ENCODE data around the gene PROSER1. TPM values are rescaled to one million over a fixed set of nuclear protein-coding genes. Genes with fewer than 3 reads are reported as not detected.
"Not testable (repeated sequence)": the region's sequence is repeated elsewhere in the genome, so short reads cannot be mapped to it uniquely, and the experiment has no call there.

The PROSER1 gene
- total RNA-seq, 1 experiment from 2014 or later = 33.5 TPM

GRCh38 chr13:39012608-39013007 lies 25.3 kb downstream of the PROSER1 start:
- ChIA-PET POLR2A (no interaction called here), RAD21 (ENCODE audit: low non-redundant PET in 1 of 2, low total read pairs in 2 of 2, uncharacterized antibody in 2 of 2, unreplicated experiment in 2 of 2) (no interaction called here)
- no peaks in the 10 kb centered on the region for H3K27me3 ChIP-seq (ENCODE audit: insufficient read depth, low read length)

GRCh38 chr13:39006371-39007111 lies 31.3 kb downstream of the PROSER1 start:
- H3K27ac ChIP-seq (ENCODE audit: low read depth, low read length); intact Hi-C loops (cut with micrococcal nuclease); H2AFZ ChIP-seq (ENCODE audit: low read depth, low read length, poor library complexity, severe bottlenecking); H3K4me1 ChIP-seq (ENCODE audit: control insufficient read depth in 1 of 2, insufficient read depth in 2 of 2, low read length in 2 of 2); H3K79me2 ChIP-seq (ENCODE audit: insufficient read depth, low read length); H3K4me3 ChIP-seq (replicated peaks in 1 of 2; ENCODE audit: low read depth in 1 of 2, low read length in 2 of 2); DNase-seq (ENCODE audit: low read depth, low spot score); BruUV-seq (replicated peaks); POLR2A ChIA-PET; H3K27me3 ChIP-seq (ENCODE audit: insufficient read depth, low read length); H3K9ac ChIP-seq (ENCODE audit: low read length); H3K9me2 ChIP-seq (ENCODE audit: insufficient read depth); CTCF ChIA-PET; ATAC-seq; H3K9me3 ChIP-seq (ENCODE audit: control insufficient read depth in 1 of 2, insufficient read depth in 1 of 2, low read depth in 1 of 2, low read length in 2 of 2); H4K20me1 ChIP-seq (ENCODE audit: insufficient read depth); RAD21 ChIA-PET (ENCODE audit: low non-redundant PET in 1 of 2, low total read pairs in 2 of 2, uncharacterized antibody in 2 of 2, unreplicated experiment in 2 of 2); H3K4me2 ChIP-seq (ENCODE audit: low read length): not testable (repeated sequence)
- peaks cover 0 to 15% of the 10 kb centered on the region in 2 experiments; a peak in 2 of 4 replicates for H3K36me3 ChIP-seq (ENCODE audit: control insufficient read depth in 1 of 2, insufficient read depth in 2 of 2, low read length in 2 of 2)

More at GRCh38 chr13:39012608-39013007, 25.3 kb downstream of the PROSER1 start:
- TF ChIP-seq, protein P1, sequence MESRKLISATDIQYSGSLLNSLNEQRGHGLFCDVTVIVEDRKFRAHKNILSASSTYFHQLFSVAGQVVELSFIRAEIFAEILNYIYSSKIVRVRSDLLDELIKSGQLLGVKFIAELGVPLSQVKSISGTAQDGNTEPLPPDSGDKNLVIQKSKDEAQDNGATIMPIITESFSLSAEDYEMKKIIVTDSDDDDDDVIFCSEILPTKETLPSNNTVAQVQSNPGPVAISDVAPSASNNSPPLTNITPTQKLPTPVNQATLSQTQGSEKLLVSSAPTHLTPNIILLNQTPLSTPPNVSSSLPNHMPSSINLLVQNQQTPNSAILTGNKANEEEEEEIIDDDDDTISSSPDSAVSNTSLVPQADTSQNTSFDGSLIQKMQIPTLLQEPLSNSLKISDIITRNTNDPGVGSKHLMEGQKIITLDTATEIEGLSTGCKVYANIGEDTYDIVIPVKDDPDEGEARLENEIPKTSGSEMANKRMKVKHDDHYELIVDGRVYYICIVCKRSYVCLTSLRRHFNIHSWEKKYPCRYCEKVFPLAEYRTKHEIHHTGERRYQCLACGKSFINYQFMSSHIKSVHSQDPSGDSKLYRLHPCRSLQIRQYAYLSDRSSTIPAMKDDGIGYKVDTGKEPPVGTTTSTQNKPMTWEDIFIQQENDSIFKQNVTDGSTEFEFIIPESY (IDR thresholded peaks at IDR 0.05; ENCODE audit: extremely low read depth, insufficient replicate concordance, low read length) = no peak
- TF ChIP-seq MAX (IDR thresholded peaks at IDR 0.05) (no peak), FOSL1 (IDR thresholded peaks at IDR 0.05; ENCODE audit: low read depth) (no peak), JUND (IDR thresholded peaks at IDR 0.05) (no peak), ATF3 (IDR thresholded peaks at IDR 0.05) (no peak), SIN3A (IDR thresholded peaks at IDR 0.05; ENCODE audit: low read depth) (no peak), CTCF (IDR thresholded peaks at IDR 0.05 in 2 of 3, conservative IDR thresholded peaks at IDR 0.05 in 1 of 3; ENCODE audit: borderline replicate concordance in 1 of 3, insufficient read depth in 1 of 3, low read depth in 2 of 3, low read length in 2 of 3) (peak in 2 of 3 experiments; percentile 28 to 41; a peak in 2 of 6 replicates), SRF (IDR thresholded peaks at IDR 0.05; ENCODE audit: low read depth) (no peak), EZH2phosphoT487 (IDR thresholded peaks at IDR 0.05; ENCODE audit: borderline replicate concordance) (no peak)
- Histone ChIP-seq H2AFZ (ENCODE audit: low read depth, low read length, poor library complexity, severe bottlenecking) (no peak overlapping the region), H3K27ac (ENCODE audit: low read depth, low read length) (no peak overlapping the region), H3K9me2 (ENCODE audit: insufficient read depth) (no peaks in the 10 kb centered on the region), H3K4me2 (ENCODE audit: low read length) (no peak overlapping the region), H4K20me1 (ENCODE audit: insufficient read depth) (no peaks in the 10 kb centered on the region; the same call in 1 of the 2 replicates), H3K4me1 (ENCODE audit: control insufficient read depth in 1 of 2, insufficient read depth in 2 of 2, low read length in 2 of 2) (no peaks in the 10 kb centered on the region), H3K36me3 (ENCODE audit: control insufficient read depth in 1 of 2, insufficient read depth in 2 of 2, low read length in 2 of 2) (peaks cover 8 to 57% of the 10 kb centered on the region in 2 experiments; a peak in 3 of 4 replicates), H3K4me3 (replicated peaks in 1 of 2; ENCODE audit: low read depth in 1 of 2, low read length in 2 of 2) (no peak overlapping the region), H3K9me3 (ENCODE audit: control insufficient read depth in 1 of 2, insufficient read depth in 1 of 2, low read depth in 1 of 2, low read length in 2 of 2) (no peaks in the 10 kb centered on the region), H3K79me2 (ENCODE audit: insufficient read depth, low read length) (no peaks in the 10 kb centered on the region), H3K9ac (ENCODE audit: low read length) (no peak overlapping the region)
- intact Hi-C loops (cut with micrococcal nuclease) = no loop called here
- ATAC-seq (peak; percentile 67), DNase-seq (ENCODE audit: low read depth, low spot score) (no peak)
- no TSS peak for BruUV-seq (replicated peaks)
- CTCF ChIA-PET = no interaction called here
